Head of caudate nucleus (tissue), 42 donors: ENCODE measurements around the gene CYB5RL.
"Not testable (repeated sequence)": the region's sequence is repeated elsewhere in the genome, so short reads cannot be mapped to it uniquely, and the experiment has no call there.

Source experiments
- DNase-seq, 42 donors: peaks; one replicate each; pipeline versions ENCODE4 v3.0.0 to v3.0.0-alpha.2; 2020 to 2021; ENCODE audit warnings: mixed read lengths in 7 of 42
- intact Hi-C: fragments of 100-400 bp; cut with DNase I; formaldehyde crosslinking; loops from one replicate; pipeline ENCODE4 v1.15.0; 2022

The CYB5RL gene

GRCh38 chr1:54199765-54200518, at the start of gene CYB5RL, which contains the start of gene MRPL37:
Gene CYB5RL (minus strand): TSS chr1:54200030. CDS start chr1:54195616, 4,414 bp downstream.
Gene MRPL37 (plus strand): TSS chr1:54200167. CDS start chr1:54200244, 77 bp downstream.
- intact Hi-C loops = loop anchor here (10.0 kb wide), 1 partner anchor 205 kb away; the partner anchor contains the start of gene SSBP3
- peak; percentile 90 to 98 (median 94) for DNase-seq

- no peak for DNase-seq
- intact Hi-C loops = no loop called here
Observed at GRCh38 chr1:54248966-54249365, 49.1 kb upstream of the CYB5RL start.

- no peak for DNase-seq
- intact Hi-C loops = no loop called here
Observed at GRCh38 chr1:54247863-54248515, 48.2 kb upstream of the CYB5RL start.

GRCh38 chr1:54246116-54246721, 46.4 kb upstream of the CYB5RL start:
- no peak for DNase-seq
- intact Hi-C loops = no loop called here

GRCh38 chr1:54245501-54245900, 45.7 kb upstream of the CYB5RL start:
- intact Hi-C loops = no loop called here
- no peak for DNase-seq

GRCh38 chr1:54244655-54245054, 44.8 kb upstream of the CYB5RL start:
- intact Hi-C loops = no loop called here

GRCh38 chr1:54243022-54243421, 43.2 kb upstream of the CYB5RL start:
- intact Hi-C loops = no loop called here
- DNase-seq = no peak

More at GRCh38 chr1:54244655-54245054, 44.8 kb upstream of the CYB5RL start:
- no peak for DNase-seq

- DNase-seq = no peak
- intact Hi-C loops = no loop called here
Observed at GRCh38 chr1:54241364-54241763, 41.5 kb upstream of the CYB5RL start.

- intact Hi-C loops = no loop called here
- DNase-seq = no peak
Observed at GRCh38 chr1:54240741-54241335, 41.0 kb upstream of the CYB5RL start.

GRCh38 chr1:54239631-54240031, 39.8 kb upstream of the CYB5RL start:
- intact Hi-C loops = no loop called here
- DNase-seq = peak in 38 of 42 donors; percentile 16 to 78 (median 54)

GRCh38 chr1:54239035-54239383, 39.2 kb upstream of the CYB5RL start:
- no peak for DNase-seq
- intact Hi-C loops = no loop called here

- DNase-seq = no peak
- intact Hi-C loops = no loop called here
Observed at GRCh38 chr1:54238353-54239034, 38.7 kb upstream of the CYB5RL start.

GRCh38 chr1:54237586-54237985, 37.8 kb upstream of the CYB5RL start:
- intact Hi-C loops = no loop called here
- DNase-seq = no peak

GRCh38 chr1:54234284-54234683, 34.5 kb upstream of the CYB5RL start:
- intact Hi-C loops = no loop called here
- no peak for DNase-seq

GRCh38 chr1:54233196-54233595, 33.4 kb upstream of the CYB5RL start:
- DNase-seq, intact Hi-C loops: not testable (repeated sequence)

GRCh38 chr1:54230507-54231339, 30.9 kb upstream of the CYB5RL start:
- DNase-seq = peak in 1 of 42 donors; percentile 43
- intact Hi-C loops = no loop called here

GRCh38 chr1:54229281-54229891, 29.6 kb upstream of the CYB5RL start:
- DNase-seq = peak in 10 of 42 donors; percentile 19 to 62 (median 38)
- intact Hi-C loops = no loop called here

- intact Hi-C loops = no loop called here
- DNase-seq = no peak
Observed at GRCh38 chr1:54228638-54229079, 28.8 kb upstream of the CYB5RL start.
